HepG2 (cell line): ENCODE data around the gene CDC123. TPM values are rescaled to one million over a fixed set of nuclear protein-coding genes. Genes with fewer than 3 reads are reported as not detected.
A peak's percentile ranks its signal among the peaks of the same experiment; 100 is the strongest.

Experiments
- AHDC1 ChIP-seq: sonication (generic); formaldehyde crosslinking; IDR thresholded peaks from 2 replicates; pipeline ENCODE4 v1.5.1; 2020; ENCODE audit warnings: mild to moderate bottlenecking, missing genetic modification reagents, borderline replicate concordance
- DNMT3B ChIP-seq: conservative IDR thresholded peaks from 2 replicates; pipeline ENCODE4 v1.6.1; 2016; ENCODE audit warnings: missing biosample characterization, control low read depth
- DPF2 ChIP-seq: sonication (generic); formaldehyde crosslinking; IDR thresholded peaks from 2 replicates; pipeline ENCODE4 v1.4.0; 2020; ENCODE audit warnings: mild to moderate bottlenecking, low read depth, missing genetic modification reagents, borderline replicate concordance
- E2F1 ChIP-seq: sonication (generic); formaldehyde crosslinking; IDR thresholded peaks from 2 replicates; pipeline ENCODE4 v1.5.0; 2020; ENCODE audit warnings: missing genetic modification reagents
- E2F2 ChIP-seq: sonication (generic); formaldehyde crosslinking; IDR thresholded peaks from 2 replicates; pipeline ENCODE4 v1.4.0; 2020; ENCODE audit warnings: missing genetic modification reagents, borderline replicate concordance
- FOSL1 ChIP-seq: sonication (generic); formaldehyde crosslinking; IDR thresholded peaks from 2 replicates; pipeline ENCODE4 v1.9.0; 2021; ENCODE audit warnings: missing genetic modification reagents, borderline replicate concordance
- KAT8 ChIP-seq: IDR thresholded peaks from 2 replicates; pipeline ENCODE4 v1.6.1; 2016; ENCODE audit warnings: missing genetic modification reagents, missing compliant biosample characterization
- KLF13 ChIP-seq: sonication (generic); formaldehyde crosslinking; IDR thresholded peaks from 2 replicates; pipeline ENCODE4 v1.4.0; 2020; ENCODE audit warnings: mild to moderate bottlenecking, missing genetic modification reagents
- LCORL ChIP-seq, 2 experiments: fragments of 450-650 bp in 1 of 2; sonication (generic) in 1 of 2; formaldehyde crosslinking in 1 of 2; IDR thresholded peaks; 2 replicates each; pipeline versions ENCODE4 v1.5.0 to v1.6.1; 2017 to 2020; ENCODE audit warnings: antibody characterized with exemption in 1 of 2, missing genetic modification reagents in 1 of 2
- MEIS1 ChIP-seq: sonication (generic); formaldehyde crosslinking; IDR thresholded peaks from 2 replicates; pipeline ENCODE4 v1.9.0; 2021; ENCODE audit warnings: mild to moderate bottlenecking, missing genetic modification reagents, moderate library complexity, borderline replicate concordance
- MIXL1 ChIP-seq: IDR thresholded peaks from 2 replicates; pipeline ENCODE4 v1.6.1; 2016
- MYNN ChIP-seq: sonication (generic); formaldehyde crosslinking; IDR thresholded peaks from 2 replicates; pipeline ENCODE4 v1.4.0; 2020; ENCODE audit warnings: mild to moderate bottlenecking, low read depth, missing genetic modification reagents
- RNF219 ChIP-seq: sonication (generic); formaldehyde crosslinking; IDR thresholded peaks from 2 replicates; pipeline ENCODE4 v1.5.0; 2020; ENCODE audit warnings: mild to moderate bottlenecking, missing genetic modification reagents
- SMC3 ChIP-seq: IDR thresholded peaks from 2 replicates; pipeline ENCODE4 v1.6.1; 2011; ENCODE audit warnings: low read length, improper control_type of control experiment
- TCF7 ChIP-seq: sonication (generic); IDR thresholded peaks from 2 replicates; pipeline ENCODE4 v1.6.1; 2016; ENCODE audit warnings: antibody characterized with exemption, low read depth
- ZBTB25 ChIP-seq: IDR thresholded peaks from 2 replicates; pipeline ENCODE4 v1.6.1; 2018; ENCODE audit warnings: missing genetic modification reagents
- ZFX ChIP-seq: sonication (generic); formaldehyde crosslinking; IDR thresholded peaks from 2 replicates; pipeline ENCODE4 v1.4.0; 2020; ENCODE audit warnings: mild to moderate bottlenecking, low read depth, missing genetic modification reagents, moderate library complexity
- ZNF335 ChIP-seq: sonication (generic); formaldehyde crosslinking; IDR thresholded peaks from 2 replicates; pipeline ENCODE4 v1.4.0; 2020; ENCODE audit warnings: missing genetic modification reagents
- ZNF33A ChIP-seq: sonication (generic); formaldehyde crosslinking; IDR thresholded peaks from 2 replicates; pipeline ENCODE4 v1.5.1; 2020; ENCODE audit warnings: missing genetic modification reagents, mild to moderate bottlenecking, moderate library complexity, borderline replicate concordance
- ZNF446 ChIP-seq: sonication (generic); formaldehyde crosslinking; IDR thresholded peaks from 2 replicates; pipeline ENCODE4 v1.5.0; 2020; ENCODE audit warnings: mild to moderate bottlenecking, missing genetic modification reagents
- polyA plus RNA-seq, 8 experiments: library from polyadenylated mRNA; depleted of rRNA in 3 of 8; stranded (reverse) in 7 of 8; unstranded in 1 of 8; fragments of >200 nt; fragmentation: Illumina TruSeq in 4 of 8; extraction: Trizol in 4 of 8; gene quantifications; 2 replicates each; pipeline versions ENCODE4 v1.2.1 to v1.2.3, GENCODE V29; 2011 to 2016; ENCODE audit warnings: low read depth in 4 of 8, missing spikeins in 1 of 8, mixed read lengths in 1 of 8; ENCODE audit not compliant: insufficient read depth in 1 of 8
- total RNA-seq, 5 experiments: library from RNA; depleted of rRNA; stranded (reverse); fragments of >200 nt; fragmentation: Illumina TruSeq; extraction: Trizol; gene quantifications; 2 replicates each; pipeline ENCODE4 v1.2.3, GENCODE V29; 2016; ENCODE audit warnings: low read depth in 1 of 5

The CDC123 gene
- total and polyA plus RNA-seq, 2 of the 13 experiments (the other 11 are each of a cell fraction or from before 2014, with no cell fraction given), result 63.3 to 153 TPM

- TF ChIP-seq MEIS1 (CRISPR knock-in tag), result no peak
- TF ChIP-seq E2F2 (CRISPR knock-in tag), result no peak
- TF ChIP-seq MIXL1 (CRISPR knock-in tag), result no peak
- no peak for TF ChIP-seq DNMT3B (CRISPR knock-in tag)
- TF ChIP-seq KAT8 (CRISPR knock-in tag), result no peak
- no peak for TF ChIP-seq RNF219
- TF ChIP-seq ZNF335 (CRISPR knock-in tag), result peak; percentile 33; the same call in 1 of the 2 replicates
- no peak for TF ChIP-seq FOSL1 (CRISPR knock-in tag)
- no peak for TF ChIP-seq MYNN (CRISPR knock-in tag)
- peak; percentile 50; the same call in 1 of the 2 replicates for TF ChIP-seq DPF2 (CRISPR knock-in tag)
- TF ChIP-seq AHDC1 (CRISPR knock-in tag), result peak; percentile 73; the same call in 1 of the 2 replicates
- 0 out of 2 replicates have a peak, but pooled peaks have one; percentile 21 for TF ChIP-seq ZFX (CRISPR knock-in tag)
- TF ChIP-seq TCF7, result 0 out of 2 replicates have a peak, but pooled peaks have one; percentile 34
- no peak for TF ChIP-seq SMC3
- TF ChIP-seq ZBTB25 (CRISPR knock-in tag), result no peak
- no peak for TF ChIP-seq ZNF33A (CRISPR knock-in tag)
- no peak for TF ChIP-seq KLF13
- no peak for TF ChIP-seq E2F1 (CRISPR knock-in tag)
- TF ChIP-seq LCORL (IDR thresholded peaks at IDR 0.05), result no peak
- TF ChIP-seq LCORL (CRISPR knock-in tag; IDR thresholded peaks at IDR 0.05), result no peak
- no peak for TF ChIP-seq ZNF446 (CRISPR knock-in tag)
These were observed 39.8 kb downstream of the CDC123 start (continued) for GRCh38 chr10:12235796-12236195.
